HepG2 (cell line): ENCODE results near the gene PCSK2. TPM values are rescaled to one million over a fixed set of nuclear protein-coding genes. Genes with fewer than 3 reads are reported as not detected.

Source experiments
- ATAC-seq: fragments of 200-7000 bp; cut with Tn5 transposase; 3 replicates; pipeline ENCODE4 v1.9.1; 2020; ENCODE audit warnings: mild to moderate bottlenecking, moderate library complexity
- BruUV-seq: library from RNA; stranded (reverse); fragments of 400-500 nt; replicated peaks from 2 replicates; lab custom pipeline; 2021; lab: Mats Ljungman, UMichigan
- CTCF ChIA-PET: fragments of 300-600 bp; formaldehyde crosslinking; extraction: SDS; loops from one replicate; lab custom pipeline; 2021; ENCODE audit warnings: low total read pairs, inconsistent platforms, low intra/inter-chr PET ratio; lab: Yijun Ruan, JAX
- POLR2A ChIA-PET: fragments of 350-600 bp; sonication (Branson Sonifier 250); formaldehyde crosslinking; loops from one replicate; lab custom pipeline; 2020; ENCODE audit warnings: antibody characterized with exemption, inconsistent platforms; lab: Yijun Ruan, JAX
- DNase-seq: peaks from one replicate; pipeline ENCODE4 v3.0.0-alpha.2; 2015; ENCODE audit warnings: low spot score
- FAIRE-seq: peaks from 3 replicates; lab custom pipeline; 2011; peaks lifted over from hg19 to GRCh38; lab: Jason Lieb, UNC
- H2AFZ ChIP-seq: one replicate; pipeline ENCODE4 v1.6.1; 2011; ENCODE audit warnings: low read length, inconsistent platforms
- H3K27ac ChIP-seq: fragments of 300-600 bp; 3 replicates; pipeline ENCODE4 v1.8.0; 2011; ENCODE audit warnings: mixed run types, mild to moderate bottlenecking, mixed read lengths, low read length, inconsistent platforms; ENCODE audit not compliant: insufficient read depth; ENCODE audit errors: extremely low read length
- H3K27me3 ChIP-seq, 2 experiments: fragments of 200-600 bp in 1 of 2; 2 replicates in 1 of 2; 3 replicates in 1 of 2; pipeline versions ENCODE4 v1.6.0 to v1.8.0; 2011; ENCODE audit warnings: low read length in 2 of 2, mild to moderate bottlenecking in 2 of 2, moderate library complexity in 2 of 2, inconsistent platforms in 1 of 2; ENCODE audit not compliant: insufficient read depth in 2 of 2, control insufficient read depth in 1 of 2
- H3K36me3 ChIP-seq, 2 experiments: fragments of 200-600 bp in 1 of 2; replicated peaks in 1 of 2; 2 replicates in 1 of 2; 3 replicates in 1 of 2; pipeline versions ENCODE4 v1.5.1 to v1.8.0; 2011; ENCODE audit warnings: low read length in 2 of 2, inconsistent platforms in 1 of 2; ENCODE audit not compliant: insufficient read depth in 2 of 2, control insufficient read depth in 1 of 2
- H3K4me1 ChIP-seq: 2 replicates; pipeline ENCODE4 v1.5.1; 2012; ENCODE audit warnings: low read length, inconsistent platforms; ENCODE audit not compliant: insufficient read depth
- H3K4me2 ChIP-seq: 2 replicates; pipeline ENCODE4 v1.6.0; 2011; ENCODE audit warnings: low read depth, low read length, inconsistent platforms
- H3K4me3 ChIP-seq, 3 experiments: fragments of 200-600 bp in 1 of 3; sonication (generic), shearing (Covaris generic) in 1 of 3; replicated peaks in 1 of 3; 2 replicates each; pipeline ENCODE4 v1.5.1; 2011 to 2016; ENCODE audit warnings: low read length in 3 of 3, inconsistent platforms in 2 of 3, low read depth in 2 of 3, mild to moderate bottlenecking in 2 of 3, control low read depth in 1 of 3, mixed read lengths in 1 of 3; ENCODE audit not compliant: insufficient read depth in 1 of 3
- H3K79me2 ChIP-seq: one replicate; pipeline ENCODE4 v1.6.1; 2011; ENCODE audit warnings: low read length, inconsistent platforms; ENCODE audit not compliant: insufficient read depth
- H3K9ac ChIP-seq: 2 replicates; pipeline ENCODE4 v1.6.0; 2011; ENCODE audit warnings: mild to moderate bottlenecking, low read depth, low read length, inconsistent platforms; ENCODE audit not compliant: insufficient read depth
- H3K9me3 ChIP-seq: 2 replicates; pipeline ENCODE4 v1.5.1; 2012; ENCODE audit warnings: mild to moderate bottlenecking, low read length
- H4K20me1 ChIP-seq: 2 replicates; pipeline ENCODE4 v1.6.0; 2011; ENCODE audit warnings: inconsistent platforms, mild to moderate bottlenecking, low read length, moderate library complexity; ENCODE audit not compliant: insufficient read depth
- CENPT ChIP-seq: sonication (generic); formaldehyde crosslinking; IDR thresholded peaks from 2 replicates; pipeline ENCODE4 v1.8.0; 2022; ENCODE audit warnings: low read depth, mild to moderate bottlenecking, moderate library complexity, missing genetic modification reagents
- DNMT3B ChIP-seq: conservative IDR thresholded peaks from 2 replicates; pipeline ENCODE4 v1.6.1; 2016; ENCODE audit warnings: missing biosample characterization, control low read depth
- KLF9 ChIP-seq: IDR thresholded peaks from 2 replicates; pipeline ENCODE4 v1.6.1; 2016; ENCODE audit warnings: low read depth
- NFYC ChIP-seq: IDR thresholded peaks from 2 replicates; pipeline ENCODE4 v1.6.1; 2016; ENCODE audit warnings: missing genetic modification reagents, missing compliant biosample characterization
- PAF1 ChIP-seq: IDR thresholded peaks from 2 replicates; pipeline ENCODE4 v1.6.1; 2016; ENCODE audit warnings: missing genetic modification reagents, missing compliant biosample characterization
- RFXANK ChIP-seq: IDR thresholded peaks from 2 replicates; pipeline ENCODE4 v1.6.1; 2016
- RXRA ChIP-seq: sonication (generic); formaldehyde crosslinking; IDR thresholded peaks from 2 replicates; pipeline ENCODE4 v1.5.1; 2020; ENCODE audit warnings: missing genetic modification reagents
- THYN1 ChIP-seq: sonication (generic); formaldehyde crosslinking; IDR thresholded peaks from 2 replicates; pipeline ENCODE4 v1.8.1; 2023; ENCODE audit warnings: low read depth, mild to moderate bottlenecking, moderate library complexity, missing genetic modification reagents, borderline replicate concordance
- ZNF572 ChIP-seq: sonication (generic); formaldehyde crosslinking; IDR thresholded peaks from 2 replicates; pipeline ENCODE4 v1.5.1; 2020; ENCODE audit warnings: mild to moderate bottlenecking, missing genetic modification reagents
- ZNF747 ChIP-seq: sonication (generic); formaldehyde crosslinking; IDR thresholded peaks from 2 replicates; pipeline ENCODE4 v1.8.1; 2023; ENCODE audit warnings: missing genetic modification reagents, mild to moderate bottlenecking, borderline replicate concordance
- ZNF839 ChIP-seq: sonication (generic); formaldehyde crosslinking; IDR thresholded peaks from 2 replicates; pipeline ENCODE4 v1.4.0; 2020; ENCODE audit warnings: missing genetic modification reagents, mild to moderate bottlenecking, borderline replicate concordance
- in situ Hi-C: cut with HindIII; loops from 2 replicates; pipeline ENCODE4 v1.10.0; 2017; ENCODE audit warnings: low pct_unique_long_range_greater_than_20kb; ENCODE audit not compliant: extremely low pct_ligation_motif_present
- intact Hi-C: fragments of 100-400 bp; cut with micrococcal nuclease; formaldehyde crosslinking; loops from one replicate; pipeline ENCODE4 v1.10.0; 2022; ENCODE audit not compliant: unreplicated experiment
- polyA plus RNA-seq, 8 experiments: library from polyadenylated mRNA; depleted of rRNA in 3 of 8; stranded (reverse) in 7 of 8; unstranded in 1 of 8; fragments of >200 nt; fragmentation: Illumina TruSeq in 4 of 8; extraction: Trizol in 4 of 8; gene quantifications; 2 replicates each; pipeline versions ENCODE4 v1.2.1 to v1.2.3, GENCODE V29; 2011 to 2016; ENCODE audit warnings: low read depth in 4 of 8, missing spikeins in 1 of 8, mixed read lengths in 1 of 8; ENCODE audit not compliant: insufficient read depth in 1 of 8
- total RNA-seq, 5 experiments: library from RNA; depleted of rRNA; stranded (reverse); fragments of >200 nt; fragmentation: Illumina TruSeq; extraction: Trizol; gene quantifications; 2 replicates each; pipeline ENCODE4 v1.2.3, GENCODE V29; 2016; ENCODE audit warnings: low read depth in 1 of 5
- TF ChIP-seq, protein P1 (sequence below): sonication (generic); formaldehyde crosslinking; IDR thresholded peaks from 2 replicates; pipeline ENCODE4 v1.8.1; 2023; ENCODE audit warnings: missing genetic modification reagents, inconsistent platforms, borderline replicate concordance
- TF ChIP-seq, protein P2 (sequence below): sonication (generic); formaldehyde crosslinking; IDR thresholded peaks from 2 replicates; pipeline ENCODE4 v1.8.1; 2023; ENCODE audit warnings: mild to moderate bottlenecking, missing genetic modification reagents
- TF ChIP-seq, protein P3 (sequence below): IDR thresholded peaks from 2 replicates; pipeline ENCODE4 v1.6.1; 2012; ENCODE audit warnings: low read depth, low read length, improper control_type of control experiment
- TF ChIP-seq, protein P4 (sequence below): sonication (generic); formaldehyde crosslinking; IDR thresholded peaks from 2 replicates; pipeline ENCODE4 v1.5.0; 2020; ENCODE audit warnings: mild to moderate bottlenecking, missing genetic modification reagents, moderate library complexity

The PCSK2 gene
- total and polyA plus RNA-seq, 2 of the 13 experiments (the other 11 are each of a cell fraction or from before 2014, with no cell fraction given), result not detected

DNA sequence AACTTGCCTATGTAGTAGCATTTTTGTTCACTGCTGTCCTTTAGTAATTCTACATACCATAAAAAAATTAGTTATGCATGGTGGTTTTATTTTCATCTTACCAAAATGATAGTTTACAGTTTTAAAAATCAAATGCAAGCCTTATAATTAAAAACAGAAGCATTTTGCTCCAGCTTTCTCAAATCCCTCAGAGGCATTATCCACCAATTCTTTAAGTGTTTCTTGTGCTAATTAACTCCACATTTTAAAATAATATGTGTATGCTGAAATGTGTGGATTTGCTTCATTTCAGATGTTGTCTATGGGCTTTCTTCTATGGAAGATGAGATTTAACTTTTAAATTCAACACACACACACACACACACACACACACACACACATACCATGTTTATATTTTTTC is 49.3 kb downstream of the PCSK2 start:
- TF ChIP-seq NFYC, result no peak
- TF ChIP-seq THYN1 (CRISPR knock-in tag), result no peak
- no peak for TF ChIP-seq RFXANK
- Histone ChIP-seq H3K27me3 (no peaks in the 10 kb centered on the region), H3K9me3 (no peaks in the 10 kb centered on the region), H2AFZ (no peak overlapping the region), H4K20me1 (no peaks in the 10 kb centered on the region), H3K27ac (no peak overlapping the region), H3K4me3 (no peak overlapping the region), H3K36me3 (no peaks in the 10 kb centered on the region), H3K4me2 (no peak overlapping the region), H3K4me1 (no peaks in the 10 kb centered on the region), H3K9ac (no peak overlapping the region), H3K79me2 (no peaks in the 10 kb centered on the region)
- BruUV-seq, result no TSS peak
- DNase-seq (no peak), ATAC-seq (no peak), FAIRE-seq (no peak)
- ChIA-PET CTCF (no interaction called here), POLR2A (no interaction called here)
- in situ Hi-C loops (no loop called here), intact Hi-C loops (no loop called here)

DNA sequence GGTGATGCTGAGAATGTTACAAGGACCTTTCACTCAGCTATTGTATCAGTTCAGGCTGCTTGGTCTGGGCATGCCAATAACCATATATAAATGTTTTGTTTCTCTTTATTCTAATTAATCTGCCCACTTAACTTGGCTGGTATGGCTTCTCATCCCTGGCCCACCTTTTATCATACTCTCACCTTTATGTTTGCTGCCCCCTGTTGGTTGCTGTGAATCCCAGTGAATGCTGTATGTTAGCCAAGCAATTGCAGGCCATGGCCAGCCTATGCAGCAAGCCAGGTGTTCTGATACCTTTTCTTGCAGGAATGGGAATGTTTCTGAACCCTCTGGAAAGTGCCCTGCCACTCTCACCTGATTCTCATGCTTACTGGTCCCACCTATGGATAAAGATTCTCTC is 54.6 kb downstream of the PCSK2 start:
- Histone ChIP-seq H3K4me3 (no peak overlapping the region), H3K9ac (no peak overlapping the region), H3K27me3 (no peaks in the 10 kb centered on the region), H2AFZ (no peak overlapping the region), H3K27ac (no peak overlapping the region), H3K36me3 (no peaks in the 10 kb centered on the region), H4K20me1 (no peaks in the 10 kb centered on the region), H3K9me3 (no peaks in the 10 kb centered on the region), H3K4me1 (no peaks in the 10 kb centered on the region), H3K4me2 (no peak overlapping the region), H3K79me2 (no peaks in the 10 kb centered on the region)
- BruUV-seq, result no TSS peak
- FAIRE-seq (no peak), DNase-seq (peak; percentile 64), ATAC-seq (peak; percentile 93)
- intact Hi-C loops (loop anchor here (1.0 kb wide), 1 partner anchor 477 kb away; no protein-coding TSS in a partner anchor), in situ Hi-C loops (loop anchor here (5.0 kb wide), 1 partner anchor 479 kb away; no protein-coding TSS in a partner anchor)
- ChIA-PET POLR2A (no interaction called here), CTCF (interaction anchor here (0.7 to 2.6 kb wide), 3 partner anchors 150 to 480 kb away, joined by 3 to 11 read pairs (median 7); no protein-coding TSS in a partner anchor)
- TF ChIP-seq DNMT3B, result no peak
- TF ChIP-seq ZNF839 (CRISPR knock-in tag), result no peak
- TF ChIP-seq, protein P1, sequence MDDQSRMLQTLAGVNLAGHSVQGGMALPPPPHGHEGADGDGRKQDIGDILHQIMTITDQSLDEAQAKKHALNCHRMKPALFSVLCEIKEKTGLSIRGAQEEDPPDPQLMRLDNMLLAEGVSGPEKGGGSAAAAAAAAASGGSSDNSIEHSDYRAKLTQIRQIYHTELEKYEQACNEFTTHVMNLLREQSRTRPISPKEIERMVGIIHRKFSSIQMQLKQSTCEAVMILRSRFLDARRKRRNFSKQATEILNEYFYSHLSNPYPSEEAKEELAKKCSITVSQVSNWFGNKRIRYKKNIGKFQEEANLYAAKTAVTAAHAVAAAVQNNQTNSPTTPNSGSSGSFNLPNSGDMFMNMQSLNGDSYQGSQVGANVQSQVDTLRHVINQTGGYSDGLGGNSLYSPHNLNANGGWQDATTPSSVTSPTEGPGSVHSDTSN (CRISPR knock-in tag), result no peak
- no peak for TF ChIP-seq ZNF572 (CRISPR knock-in tag)
- TF ChIP-seq RXRA, result no peak
- no peak for TF ChIP-seq PAF1 (CRISPR knock-in tag)
- TF ChIP-seq, protein P2, sequence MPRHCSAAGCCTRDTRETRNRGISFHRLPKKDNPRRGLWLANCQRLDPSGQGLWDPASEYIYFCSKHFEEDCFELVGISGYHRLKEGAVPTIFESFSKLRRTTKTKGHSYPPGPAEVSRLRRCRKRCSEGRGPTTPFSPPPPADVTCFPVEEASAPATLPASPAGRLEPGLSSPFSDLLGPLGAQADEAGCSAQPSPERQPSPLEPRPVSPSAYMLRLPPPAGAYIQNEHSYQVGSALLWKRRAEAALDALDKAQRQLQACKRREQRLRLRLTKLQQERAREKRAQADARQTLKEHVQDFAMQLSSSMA (CRISPR knock-in tag), result no peak
- no peak for TF ChIP-seq ZNF747 (CRISPR knock-in tag)
- TF ChIP-seq, protein P3, sequence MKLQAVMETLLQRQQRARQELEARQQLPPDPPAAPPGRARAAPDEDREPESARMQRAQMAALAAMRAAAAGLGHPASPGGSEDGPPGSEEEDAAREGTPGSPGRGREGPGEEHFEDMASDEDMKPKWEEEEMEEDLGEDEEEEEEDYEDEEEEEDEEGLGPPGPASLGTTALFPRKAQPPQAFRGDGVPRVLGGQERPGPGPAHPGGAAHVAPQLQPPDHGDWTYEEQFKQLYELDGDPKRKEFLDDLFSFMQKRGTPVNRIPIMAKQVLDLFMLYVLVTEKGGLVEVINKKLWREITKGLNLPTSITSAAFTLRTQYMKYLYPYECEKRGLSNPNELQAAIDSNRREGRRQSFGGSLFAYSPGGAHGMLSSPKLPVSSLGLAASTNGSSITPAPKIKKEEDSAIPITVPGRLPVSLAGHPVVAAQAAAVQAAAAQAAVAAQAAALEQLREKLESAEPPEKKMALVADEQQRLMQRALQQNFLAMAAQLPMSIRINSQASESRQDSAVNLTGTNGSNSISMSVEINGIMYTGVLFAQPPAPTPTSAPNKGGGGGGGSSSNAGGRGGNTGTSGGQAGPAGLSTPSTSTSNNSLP, result no peak
- TF ChIP-seq, protein P4, sequence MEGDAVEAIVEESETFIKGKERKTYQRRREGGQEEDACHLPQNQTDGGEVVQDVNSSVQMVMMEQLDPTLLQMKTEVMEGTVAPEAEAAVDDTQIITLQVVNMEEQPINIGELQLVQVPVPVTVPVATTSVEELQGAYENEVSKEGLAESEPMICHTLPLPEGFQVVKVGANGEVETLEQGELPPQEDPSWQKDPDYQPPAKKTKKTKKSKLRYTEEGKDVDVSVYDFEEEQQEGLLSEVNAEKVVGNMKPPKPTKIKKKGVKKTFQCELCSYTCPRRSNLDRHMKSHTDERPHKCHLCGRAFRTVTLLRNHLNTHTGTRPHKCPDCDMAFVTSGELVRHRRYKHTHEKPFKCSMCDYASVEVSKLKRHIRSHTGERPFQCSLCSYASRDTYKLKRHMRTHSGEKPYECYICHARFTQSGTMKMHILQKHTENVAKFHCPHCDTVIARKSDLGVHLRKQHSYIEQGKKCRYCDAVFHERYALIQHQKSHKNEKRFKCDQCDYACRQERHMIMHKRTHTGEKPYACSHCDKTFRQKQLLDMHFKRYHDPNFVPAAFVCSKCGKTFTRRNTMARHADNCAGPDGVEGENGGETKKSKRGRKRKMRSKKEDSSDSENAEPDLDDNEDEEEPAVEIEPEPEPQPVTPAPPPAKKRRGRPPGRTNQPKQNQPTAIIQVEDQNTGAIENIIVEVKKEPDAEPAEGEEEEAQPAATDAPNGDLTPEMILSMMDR, result peak; percentile 73
- no peak for TF ChIP-seq CENPT (CRISPR knock-in tag)
- TF ChIP-seq KLF9 (CRISPR knock-in tag), result no peak
